Psoas muscle (tissue), 8 donors: Measurements from ENCODE around the gene DLK1. TPM values are rescaled to one million over a fixed set of nuclear protein-coding genes. Genes with fewer than 3 reads are reported as not detected.
A peak's percentile ranks its signal among the peaks of the same experiment; 100 is the strongest.

Experiments
- ATAC-seq, 4 donors: fragments of 200-7000 bp; cut with Tn5 transposase; one replicate each; pipeline ENCODE4 v1.9.1; 2020; ENCODE audit warnings: moderate library complexity in 3 of 4, mild to moderate bottlenecking in 2 of 4
- DNase-seq, 2 donors: peaks; one replicate each; pipeline ENCODE4 v3.0.0-alpha.2; 2020
- H3K27ac ChIP-seq: fragments of 200-600 bp; one replicate; pipeline ENCODE4 v1.8.0; 2022
- H3K27me3 ChIP-seq, 3 donors: fragments of 200-600 bp in 1 of 3; one replicate each; pipeline versions ENCODE4 v1.6.1 to v1.8.0; 2013 to 2022; ENCODE audit warnings: low read length in 2 of 3, mild to moderate bottlenecking in 2 of 3, moderate library complexity in 1 of 3; ENCODE audit not compliant: insufficient read depth in 3 of 3
- H3K36me3 ChIP-seq, 2 donors: fragments of 200-600 bp in 1 of 2; one replicate each; pipeline versions ENCODE4 v1.6.1 to v1.8.0; 2013 to 2022; ENCODE audit warnings: low read depth in 1 of 2, mild to moderate bottlenecking in 1 of 2, moderate library complexity in 1 of 2; ENCODE audit not compliant: insufficient read depth in 1 of 2
- H3K4me1 ChIP-seq: fragments of 200-600 bp; one replicate; pipeline ENCODE4 v1.8.0; 2022
- H3K4me3 ChIP-seq: fragments of 200-600 bp; one replicate; pipeline ENCODE4 v1.8.0; 2022; ENCODE audit warnings: mild to moderate bottlenecking
- H3K9me3 ChIP-seq: fragments of 200-600 bp; one replicate; pipeline ENCODE4 v1.8.0; 2022
- WGBS, 3 donors: extraction: QIAGEN DNeasy Blood & Tissue Kit; methylation state at CpG; one replicate each; pipeline versions ENCODE4 v1.1.6 to v1.1.7; 2013; 5-methylcytosine and 5-hydroxymethylcytosine counted together
- intact Hi-C, 2 donors: fragments of 100-400 bp; cut with DNase I; formaldehyde crosslinking; loops; one replicate each; pipeline versions ENCODE4 v1.11.0 to v1.14.2; 2022
- polyA plus RNA-seq, 3 donors: library from polyadenylated mRNA; stranded (reverse); fragments of 200-250 nt; gene quantifications; one replicate each; pipeline ENCODE4 v1.2.3, GENCODE V29; 2013
- total RNA-seq, 4 donors: library from RNA; stranded (reverse); fragmentation: NEBNext Ultra II Directional in 2 of 4; extraction: Animal tissue kit (Norgen Biotek cat#: 25700) in 2 of 4; gene quantifications; one replicate each; pipeline versions ENCODE4 v1.2.1 to v1.2.4, GENCODE V29; 2021 to 2023
- TF ChIP-seq, protein P1 (sequence below): fragments of 200-600 bp; IDR thresholded peaks from one replicate; pipeline ENCODE4 v1.8.0; 2022; ENCODE audit warnings: antibody characterized with exemption
- donor health status: healthy with polysubstance abuse.
- donor health status: DM: no; HTN: no; CAD: no; lungs with moderate emphysema.
- donor health status: Bipolar disorder and iron deficiency.
- donor health status: healthy.
- donor health status: DM: yes; HTN: yes; CAD: no.
- donor health status: DM: no; HTN: no; CAD: no.
- donor health status: DM: no; HTN: no; CAD: no.
- donor health status: DM: yes; HTN: yes; CAD: no.

DLK1 gene
- total and polyA plus RNA-seq, 7 donors: 2.6 to 39.9 (median 12.1) TPM

DNA sequence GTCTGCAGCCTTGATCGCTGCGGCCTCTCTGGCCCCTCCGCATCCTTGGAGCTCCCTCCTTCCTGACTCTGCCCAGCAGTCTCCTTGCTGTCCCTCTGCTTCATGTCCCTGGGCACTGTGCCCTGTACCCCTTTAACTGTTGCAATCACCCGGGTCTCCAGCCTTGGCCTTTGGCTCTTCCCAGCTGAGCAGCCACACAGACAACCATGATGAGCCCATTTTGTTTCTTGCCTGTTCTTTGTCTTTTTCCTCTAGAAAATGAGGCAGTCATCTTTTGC, 58.6 kb downstream of the DLK1 start:
- Histone ChIP-seq H3K4me3 (no peak overlapping the region), H3K27ac (no peak overlapping the region), H3K9me3 (no peaks in the 10 kb centered on the region), H3K4me1 (no peaks in the 10 kb centered on the region), H3K27me3 (peaks cover 0 to 2% (median 2%) of the 10 kb centered on the region in 3 donors), H3K36me3 (no peaks in the 10 kb centered on the region)
- no peak for ATAC-seq
- peak in 1 of 2 donors; percentile 41 for DNase-seq
- intact Hi-C loops: no loop called here
- WGBS, 3 donors: 85 to 93% (median 90%) methylated on average over 4 of the region's 4 CpGs
- TF ChIP-seq, protein P1, sequence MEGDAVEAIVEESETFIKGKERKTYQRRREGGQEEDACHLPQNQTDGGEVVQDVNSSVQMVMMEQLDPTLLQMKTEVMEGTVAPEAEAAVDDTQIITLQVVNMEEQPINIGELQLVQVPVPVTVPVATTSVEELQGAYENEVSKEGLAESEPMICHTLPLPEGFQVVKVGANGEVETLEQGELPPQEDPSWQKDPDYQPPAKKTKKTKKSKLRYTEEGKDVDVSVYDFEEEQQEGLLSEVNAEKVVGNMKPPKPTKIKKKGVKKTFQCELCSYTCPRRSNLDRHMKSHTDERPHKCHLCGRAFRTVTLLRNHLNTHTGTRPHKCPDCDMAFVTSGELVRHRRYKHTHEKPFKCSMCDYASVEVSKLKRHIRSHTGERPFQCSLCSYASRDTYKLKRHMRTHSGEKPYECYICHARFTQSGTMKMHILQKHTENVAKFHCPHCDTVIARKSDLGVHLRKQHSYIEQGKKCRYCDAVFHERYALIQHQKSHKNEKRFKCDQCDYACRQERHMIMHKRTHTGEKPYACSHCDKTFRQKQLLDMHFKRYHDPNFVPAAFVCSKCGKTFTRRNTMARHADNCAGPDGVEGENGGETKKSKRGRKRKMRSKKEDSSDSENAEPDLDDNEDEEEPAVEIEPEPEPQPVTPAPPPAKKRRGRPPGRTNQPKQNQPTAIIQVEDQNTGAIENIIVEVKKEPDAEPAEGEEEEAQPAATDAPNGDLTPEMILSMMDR: no peak

GRCh38 chr14:100785626-100786025, 58.9 kb downstream of the DLK1 start:
- Histone ChIP-seq H3K4me1 (no peaks in the 10 kb centered on the region), H3K36me3 (no peaks in the 10 kb centered on the region), H3K27ac (no peak overlapping the region), H3K4me3 (no peak overlapping the region), H3K9me3 (no peaks in the 10 kb centered on the region), H3K27me3 (peaks cover 0 to 6% (median 2%) of the 10 kb centered on the region in 3 donors)
- WGBS, 3 donors: 83 to 92% (median 89%) methylated on average over 7 of the region's 7 CpGs
- intact Hi-C loops: no loop called here
- ATAC-seq (no peak), DNase-seq (peak in 1 of 2 donors; percentile 18)
- TF ChIP-seq, protein P1: no peak

- Histone ChIP-seq H3K27me3 (peaks cover 0 to 9% (median 2%) of the 10 kb centered on the region in 3 donors), H3K36me3 (no peaks in the 10 kb centered on the region), H3K4me3 (no peak overlapping the region), H3K4me1 (no peaks in the 10 kb centered on the region), H3K9me3 (no peaks in the 10 kb centered on the region), H3K27ac (no peak overlapping the region)
- TF ChIP-seq, protein P1: no peak
- 33 to 58% (median 42%) methylated on average over 11 of the region's 11 CpGs for WGBS, 3 donors
- intact Hi-C loops: no loop called here
- DNase-seq (peak in 1 of 2 donors; percentile 16), ATAC-seq (no peak)
Measured at GRCh38 chr14:100786131-100786530, 59.4 kb downstream of the DLK1 start.

GRCh38 chr14:100786576-100787219, 60.0 kb downstream of the DLK1 start:
- no peak for DNase-seq
- whole genome bisulfite sequencing, 3 donors: 86 to 88% (median 88%) methylated on average over 11 of the region's 11 CpGs
- H3K4me1 ChIP-seq: no peaks in the 10 kb centered on the region
- no peaks in the 10 kb centered on the region for H3K9me3 ChIP-seq
- ATAC-seq: no peak
- no peak overlapping the region for H3K4me3 ChIP-seq
- TF ChIP-seq, protein P1: no peak
- H3K27ac ChIP-seq: no peak overlapping the region
- no peaks in the 10 kb centered on the region for H3K36me3 ChIP-seq
- peaks cover 0 to 9% (median 2%) of the 10 kb centered on the region in 3 donors for H3K27me3 ChIP-seq
- intact Hi-C loops: no loop called here

GRCh38 chr14:100787659-100788058, 61.0 kb downstream of the DLK1 start:
- no peak overlapping the region for H3K4me3 ChIP-seq
- H3K9me3 ChIP-seq: no peaks in the 10 kb centered on the region
- no peaks in the 10 kb centered on the region for H3K4me1 ChIP-seq
- ATAC-seq (no peak), DNase-seq (peak in 1 of 2 donors; percentile 6)
- intact Hi-C loops: no loop called here
- peaks cover 0 to 9% (median 2%) of the 10 kb centered on the region in 3 donors for H3K27me3 ChIP-seq
- H3K27ac ChIP-seq: no peak overlapping the region
- TF ChIP-seq, protein P1: no peak
- WGBS, 3 donors: 94 to 95% (median 95%) methylated on average over 14 of the region's 14 CpGs
- no peaks in the 10 kb centered on the region for H3K36me3 ChIP-seq
